MM.1S (cell line): ENCODE measurements around the gene ATP5ME.

Experiments
- DNase-seq: peaks from one replicate; pipeline ENCODE4 v3.0.0-alpha.2; 2015
- H2AFZ ChIP-seq: fragments of 300-600 bp; sonication (generic); 2 replicates; pipeline ENCODE4 v1.6.0; 2016; ENCODE audit warnings: antibody characterized with exemption, low read length
- H3F3A ChIP-seq: fragments of 300-600 bp; sonication (generic); 2 replicates; pipeline ENCODE4 v1.6.1; 2016; ENCODE audit warnings: mild to moderate bottlenecking, antibody characterized with exemption, low read length, moderate library complexity, mixed read lengths; ENCODE audit not compliant: insufficient read depth
- H3K27ac ChIP-seq: fragments of 300-600 bp; sonication (generic); 2 replicates; pipeline ENCODE4 v1.5.1; 2016; ENCODE audit warnings: mild to moderate bottlenecking, low read length
- H3K27me3 ChIP-seq: fragments of 300-600 bp; sonication (generic); replicated peaks from 2 replicates; pipeline ENCODE4 v1.6.0; 2016; ENCODE audit warnings: low read length; ENCODE audit not compliant: insufficient read depth
- H3K36me3 ChIP-seq: fragments of 300-600 bp; sonication (generic); replicated peaks from 2 replicates; pipeline ENCODE4 v1.6.1; 2016; ENCODE audit warnings: mild to moderate bottlenecking, low read length, mixed read lengths; ENCODE audit not compliant: insufficient read depth
- H3K4me1 ChIP-seq: fragments of 300-600 bp; sonication (generic); 2 replicates; pipeline ENCODE4 v1.6.1; 2016; ENCODE audit warnings: low read length, mixed read lengths
- H3K4me2 ChIP-seq: fragments of 300-600 bp; sonication (generic); 2 replicates; pipeline ENCODE4 v1.6.0; 2016; ENCODE audit warnings: low read depth, low read length
- H3K4me3 ChIP-seq: fragments of 300-600 bp; sonication (generic); 2 replicates; pipeline ENCODE4 v1.5.1; 2016; ENCODE audit warnings: low read length, mixed read lengths
- H3K79me2 ChIP-seq: fragments of 300-600 bp; sonication (generic); 2 replicates; pipeline ENCODE4 v1.6.1; 2016; ENCODE audit warnings: mixed run types, low read length, mixed read lengths
- H3K9ac ChIP-seq: fragments of 300-600 bp; sonication (generic); 2 replicates; pipeline ENCODE4 v1.6.1; 2016; ENCODE audit warnings: low read length, mixed read lengths
- H3K9me2 ChIP-seq: fragments of 300-600 bp; sonication (generic); replicated peaks from 2 replicates; pipeline ENCODE4 v1.6.1; 2016; ENCODE audit warnings: mild to moderate bottlenecking, low read length, mixed read lengths; ENCODE audit not compliant: insufficient read depth
- H3K9me3 ChIP-seq: fragments of 300-600 bp; sonication (generic); replicated peaks from 2 replicates; pipeline ENCODE4 v1.6.1; 2016; ENCODE audit warnings: mild to moderate bottlenecking, low read length, mixed read lengths; ENCODE audit not compliant: insufficient read depth
- H4K20me1 ChIP-seq: fragments of 300-600 bp; sonication (generic); 2 replicates; pipeline ENCODE4 v1.6.1; 2016; ENCODE audit warnings: mild to moderate bottlenecking, low read length, moderate library complexity, mixed read lengths; ENCODE audit not compliant: insufficient read depth
- EZH2 ChIP-seq: fragments of 300-600 bp; sonication (generic); optimal IDR thresholded peaks from 2 replicates; pipeline ENCODE3; 2017; ENCODE audit warnings: low read depth, mild to moderate bottlenecking, antibody characterized with exemption, low read length, mixed read lengths
- EZH2phosphoT487 ChIP-seq: fragments of 300-600 bp; sonication (generic); IDR thresholded peaks from 2 replicates; pipeline ENCODE4 v1.6.1; 2018; ENCODE audit warnings: antibody characterized with exemption, low read length
- TF ChIP-seq, protein P1 (sequence below): fragments of 300-600 bp; sonication (generic); IDR thresholded peaks from 2 replicates; pipeline ENCODE4 v1.5.1; 2016; ENCODE audit warnings: antibody characterized with exemption, low read length, mixed read lengths

Gene ATP5ME

GRCh38 chr4:628311-628741 is 45.8 kb downstream of the ATP5ME start:
- TF ChIP-seq EZH2 (no peak), EZH2phosphoT487 (no peak)
- TF ChIP-seq, protein P1, sequence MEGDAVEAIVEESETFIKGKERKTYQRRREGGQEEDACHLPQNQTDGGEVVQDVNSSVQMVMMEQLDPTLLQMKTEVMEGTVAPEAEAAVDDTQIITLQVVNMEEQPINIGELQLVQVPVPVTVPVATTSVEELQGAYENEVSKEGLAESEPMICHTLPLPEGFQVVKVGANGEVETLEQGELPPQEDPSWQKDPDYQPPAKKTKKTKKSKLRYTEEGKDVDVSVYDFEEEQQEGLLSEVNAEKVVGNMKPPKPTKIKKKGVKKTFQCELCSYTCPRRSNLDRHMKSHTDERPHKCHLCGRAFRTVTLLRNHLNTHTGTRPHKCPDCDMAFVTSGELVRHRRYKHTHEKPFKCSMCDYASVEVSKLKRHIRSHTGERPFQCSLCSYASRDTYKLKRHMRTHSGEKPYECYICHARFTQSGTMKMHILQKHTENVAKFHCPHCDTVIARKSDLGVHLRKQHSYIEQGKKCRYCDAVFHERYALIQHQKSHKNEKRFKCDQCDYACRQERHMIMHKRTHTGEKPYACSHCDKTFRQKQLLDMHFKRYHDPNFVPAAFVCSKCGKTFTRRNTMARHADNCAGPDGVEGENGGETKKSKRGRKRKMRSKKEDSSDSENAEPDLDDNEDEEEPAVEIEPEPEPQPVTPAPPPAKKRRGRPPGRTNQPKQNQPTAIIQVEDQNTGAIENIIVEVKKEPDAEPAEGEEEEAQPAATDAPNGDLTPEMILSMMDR = no peak
- no peak overlapping the region for H3K4me3 ChIP-seq
- H3K4me1 ChIP-seq = no peaks in the 10 kb centered on the region
- no peaks in the 10 kb centered on the region for H3K79me2 ChIP-seq
- H2AFZ ChIP-seq = no peak overlapping the region
- DNase-seq = no peak
- no peaks in the 10 kb centered on the region for H3K9me2 ChIP-seq
- no peaks in the 10 kb centered on the region for H3K9me3 ChIP-seq
- no peak overlapping the region for H3K27ac ChIP-seq
- no peaks in the 10 kb centered on the region for H3K27me3 ChIP-seq
- no peaks in the 10 kb centered on the region for H3K36me3 ChIP-seq
- H4K20me1 ChIP-seq = no peaks in the 10 kb centered on the region
- H3K9ac ChIP-seq = no peak overlapping the region
- no peak overlapping the region for H3K4me2 ChIP-seq
- H3F3A ChIP-seq = no peaks in the 10 kb centered on the region

DNA sequence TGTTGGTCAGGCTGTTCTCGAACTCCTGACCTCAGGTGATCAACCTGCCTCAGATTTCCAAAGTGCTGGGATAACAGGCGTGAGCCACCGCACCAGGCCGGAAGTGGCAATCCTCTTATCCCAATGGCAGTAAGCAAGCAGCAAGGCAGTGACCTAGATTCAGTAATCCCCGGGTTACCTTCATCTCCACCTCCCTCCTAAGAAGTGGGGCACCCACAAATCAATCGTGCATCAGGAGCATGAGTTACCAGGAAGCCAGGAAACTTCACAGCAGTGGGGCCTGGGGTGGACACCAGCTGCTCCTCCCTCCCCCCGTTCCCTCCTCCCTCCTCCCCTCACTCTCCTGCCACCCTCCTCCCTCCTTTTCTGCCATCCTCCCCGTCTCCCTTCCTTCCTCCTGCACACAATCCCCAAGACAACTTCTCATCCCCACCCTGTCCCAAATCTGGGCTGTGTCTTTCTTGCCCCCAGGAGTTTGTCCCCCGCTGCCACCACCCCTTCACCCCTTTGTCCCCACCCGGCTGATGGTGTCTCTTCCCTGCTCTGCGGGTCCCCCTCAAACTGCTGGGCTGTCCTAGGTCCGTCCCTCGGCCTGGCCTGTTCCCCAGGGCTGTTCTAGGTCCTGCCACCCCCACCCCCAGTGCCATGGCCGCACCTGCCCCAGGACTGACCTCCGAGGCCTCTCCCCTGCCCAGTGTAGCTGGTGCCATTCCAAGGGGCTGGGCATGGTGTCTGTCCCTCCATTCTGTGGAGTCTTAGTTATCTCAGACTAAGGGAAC is 46.5 kb downstream of the ATP5ME start:
- H3K27ac ChIP-seq = no peak overlapping the region
- H3K9me3 ChIP-seq = no peaks in the 10 kb centered on the region
- no peak overlapping the region for H3K4me3 ChIP-seq
- no peak overlapping the region for H3K4me2 ChIP-seq
- no peaks in the 10 kb centered on the region for H4K20me1 ChIP-seq
- H2AFZ ChIP-seq = no peak overlapping the region
- H3K79me2 ChIP-seq = no peaks in the 10 kb centered on the region
- no peak for TF ChIP-seq EZH2phosphoT487
- no peak for TF ChIP-seq EZH2
- TF ChIP-seq, protein P1 = no peak
- DNase-seq = no peak
- H3K36me3 ChIP-seq = no peaks in the 10 kb centered on the region
- H3F3A ChIP-seq = no peaks in the 10 kb centered on the region
- no peaks in the 10 kb centered on the region for H3K4me1 ChIP-seq
- H3K9me2 ChIP-seq = no peaks in the 10 kb centered on the region
- no peaks in the 10 kb centered on the region for H3K27me3 ChIP-seq
- H3K9ac ChIP-seq = no peak overlapping the region

DNA sequence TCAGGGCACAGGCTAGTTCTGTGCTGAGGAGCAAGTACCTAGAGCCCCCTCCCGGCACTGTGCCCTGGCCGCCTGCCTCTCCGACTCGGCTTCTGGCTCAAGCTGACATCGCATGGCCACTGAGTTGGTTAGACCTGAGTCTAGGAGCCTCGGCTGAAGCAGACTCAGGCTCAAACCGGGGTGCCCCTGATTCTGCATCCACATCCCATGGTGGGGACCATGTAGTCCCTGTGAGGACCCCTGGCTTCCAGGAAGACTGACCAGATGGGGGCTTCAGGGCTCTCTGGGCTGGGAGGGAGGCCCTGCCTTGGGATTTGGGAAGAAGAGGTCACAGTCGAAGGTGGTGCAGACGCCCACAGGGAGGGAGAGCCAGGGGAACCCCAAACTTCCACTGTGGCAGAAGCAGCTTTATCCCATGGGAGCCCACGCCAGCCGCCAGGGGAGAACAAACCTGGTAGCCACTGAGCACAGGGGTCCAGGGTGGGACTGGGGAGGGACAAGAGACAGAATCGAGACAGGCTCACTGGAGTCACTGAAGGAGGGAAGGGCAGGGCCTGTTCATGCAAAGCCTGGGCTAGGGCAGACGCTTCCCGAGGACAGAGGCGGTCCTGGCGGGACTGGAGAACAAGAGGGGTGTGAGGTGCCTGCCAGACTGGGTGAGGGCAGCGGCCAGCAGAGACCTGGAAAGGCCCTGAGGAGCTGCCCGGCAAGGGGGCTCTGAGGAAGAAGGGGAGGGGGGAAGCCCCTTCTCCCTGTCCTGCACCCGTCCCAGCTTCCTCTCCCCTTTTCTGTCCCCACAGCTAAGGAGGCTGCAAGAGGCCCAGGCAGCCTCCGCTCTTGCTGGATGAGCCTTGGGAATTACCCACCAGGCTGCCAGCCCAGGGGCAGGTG is 47.6 kb downstream of the ATP5ME start:
- Histone ChIP-seq H3K79me2 (no peaks in the 10 kb centered on the region), H3K27me3 (no peaks in the 10 kb centered on the region), H3K27ac (no peak overlapping the region), H3K9me2 (no peaks in the 10 kb centered on the region), H3K4me1 (no peaks in the 10 kb centered on the region), H3F3A (no peaks in the 10 kb centered on the region), H2AFZ (no peak overlapping the region), H3K9ac (no peak overlapping the region), H3K36me3 (no peaks in the 10 kb centered on the region), H3K9me3 (no peaks in the 10 kb centered on the region), H3K4me3 (no peak overlapping the region), H4K20me1 (no peaks in the 10 kb centered on the region), H3K4me2 (no peak overlapping the region)
- no peak for DNase-seq
- TF ChIP-seq EZH2phosphoT487 = no peak
- TF ChIP-seq EZH2 = no peak
- TF ChIP-seq, protein P1 = no peak
